Activated CD4-positive, alpha-beta T cell treated with anti-CD3 and anti-CD28 coated beads, Interleukin-2, amount 50 U/mL, for 48 hours (primary cell): ENCODE data around the gene COMMD10.
A peak's percentile ranks its signal among the peaks of the same experiment; 100 is the strongest.
"Not testable (repeated sequence)": the region's sequence is repeated elsewhere in the genome, so short reads cannot be mapped to it uniquely, and the experiment has no call there.

ENCODE experiments used
- DNase-seq, 2 experiments: peaks; one replicate each; pipeline ENCODE4 v3.0.0-alpha.2; 2020

The COMMD10 gene

GRCh38 chr5:116098998-116099397 is 14.2 kb downstream of the COMMD10 start:
- DNase-seq = no peak

- DNase-seq = not testable (repeated sequence)
Observed at GRCh38 chr5:116104941-116105340, 20.1 kb downstream of the COMMD10 start.

- no peak for DNase-seq
Observed at GRCh38 chr5:116115163-116115562, 30.3 kb downstream of the COMMD10 start.

GRCh38 chr5:116130471-116130870 is 45.6 kb downstream of the COMMD10 start:
- DNase-seq = no peak

- DNase-seq = no peak
Observed at GRCh38 chr5:116130976-116131375, 46.2 kb downstream of the COMMD10 start.

- no peak for DNase-seq
Observed at GRCh38 chr5:116133281-116133680, 48.5 kb downstream of the COMMD10 start.

- peak; percentile 7 to 17 for DNase-seq
Observed at GRCh38 chr5:116135344-116135743, 50.5 kb downstream of the COMMD10 start.

- DNase-seq = no peak
Observed at GRCh38 chr5:116137544-116138378, 52.9 kb downstream of the COMMD10 start.

- no peak for DNase-seq
Observed at GRCh38 chr5:116142495-116142894, 57.7 kb downstream of the COMMD10 start.

- DNase-seq = no peak
Observed at GRCh38 chr5:116144103-116144502, 59.3 kb downstream of the COMMD10 start.

- no peak for DNase-seq
Observed at GRCh38 chr5:116144991-116145390, 60.2 kb downstream of the COMMD10 start.

- DNase-seq = no peak
Observed at GRCh38 chr5:116145416-116145815, 60.6 kb downstream of the COMMD10 start.

- DNase-seq = no peak
Observed at GRCh38 chr5:116152169-116152568, 67.3 kb downstream of the COMMD10 start.

- no peak for DNase-seq
Observed at GRCh38 chr5:116153687-116154174, 68.9 kb downstream of the COMMD10 start.

GRCh38 chr5:116154252-116154651 is 69.4 kb downstream of the COMMD10 start:
- DNase-seq = no peak

- DNase-seq = no peak
Observed at GRCh38 chr5:116154931-116155330, 70.1 kb downstream of the COMMD10 start.

GRCh38 chr5:116157902-116158301 is 73.1 kb downstream of the COMMD10 start:
- no peak for DNase-seq

GRCh38 chr5:116159006-116159405 is 74.2 kb downstream of the COMMD10 start:
- no peak for DNase-seq

GRCh38 chr5:116174111-116174510 is 89.3 kb downstream of the COMMD10 start:
- no peak for DNase-seq

- DNase-seq = no peak
Observed at GRCh38 chr5:116176121-116176520, 91.3 kb downstream of the COMMD10 start.

- no peak for DNase-seq
Observed at GRCh38 chr5:116178925-116179324, 94.1 kb downstream of the COMMD10 start.

- no peak for DNase-seq
Observed at GRCh38 chr5:116209166-116209565, 124.3 kb downstream of the COMMD10 start.

GRCh38 chr5:116212225-116212624 is 127.4 kb downstream of the COMMD10 start:
- DNase-seq = no peak

- no peak for DNase-seq
Observed at GRCh38 chr5:116216246-116216645, 131.4 kb downstream of the COMMD10 start.
